ENCODE results near the gene CCDC154.
"Not testable (repeated sequence)": the region's sequence is repeated elsewhere in the genome, so short reads cannot be mapped to it uniquely, and the experiment has no call there.

CCDC154 gene

GRCh38 chr16:1439699-1440074 lies 4.7 kb downstream of the CCDC154 start:
- CTCF ChIA-PET; H3K4me3 ChIP-seq (ENCODE audit: low read depth, low read length); H3K4me1 ChIP-seq (ENCODE audit: control insufficient read depth, insufficient read depth, low read length); H3K27ac ChIP-seq (ENCODE audit: extremely low read depth, low read depth, low read length); H3K9me3 ChIP-seq (ENCODE audit: control insufficient read depth, insufficient read depth, low read depth, low read length); H3K36me3 ChIP-seq (ENCODE audit: control insufficient read depth in 2 of 2, insufficient read depth in 1 of 2, low read length in 2 of 2): not testable (repeated sequence)
- TF ChIP-seq ZNF394 (tag by site-specific recombination; IDR thresholded peaks at IDR 0.05; ENCODE audit: borderline replicate concordance) (0 out of 2 replicates have a peak, but pooled peaks have one; percentile 15), ZIC2 (tag by site-specific recombination; IDR thresholded peaks at IDR 0.05) (peak; percentile 52; the same call in 1 of the 2 replicates)
- POLR2A ChIA-PET, result interaction anchor here (1.7 kb wide), 1 partner anchor 19 kb away, joined by 5 read pairs; the partner anchor contains the start of gene UQCC4

GRCh38 chr16:1439058-1439698 lies 5.2 kb downstream of the CCDC154 start:
- no peak overlapping the region for H3K4me3 ChIP-seq (ENCODE audit: low read depth, low read length)
- H3K36me3 ChIP-seq (ENCODE audit: control insufficient read depth in 2 of 2, insufficient read depth in 1 of 2, low read length in 2 of 2), result no peaks in the 10 kb centered on the region
- no peak for TF ChIP-seq SALL2 (tag by site-specific recombination; IDR thresholded peaks at IDR 0.05; ENCODE audit: borderline replicate concordance)
- no peak for TF ChIP-seq ZXDB (tag by site-specific recombination; IDR thresholded peaks at IDR 0.05)
- TF ChIP-seq, protein P1, sequence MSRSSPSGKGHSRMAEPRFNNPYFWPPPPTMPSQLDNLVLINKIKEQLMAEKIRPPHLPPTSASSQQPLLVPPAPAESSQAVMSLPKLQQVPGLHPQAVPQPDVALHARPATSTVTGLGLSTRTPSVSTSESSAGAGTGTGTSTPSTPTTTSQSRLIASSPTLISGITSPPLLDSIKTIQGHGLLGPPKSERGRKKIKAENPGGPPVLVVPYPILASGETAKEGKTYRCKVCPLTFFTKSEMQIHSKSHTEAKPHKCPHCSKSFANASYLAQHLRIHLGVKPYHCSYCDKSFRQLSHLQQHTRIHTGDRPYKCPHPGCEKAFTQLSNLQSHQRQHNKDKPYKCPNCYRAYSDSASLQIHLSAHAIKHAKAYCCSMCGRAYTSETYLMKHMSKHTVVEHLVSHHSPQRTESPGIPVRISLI (tag by site-specific recombination; IDR thresholded peaks at IDR 0.05), result no peak
- TF ChIP-seq, protein P2, sequence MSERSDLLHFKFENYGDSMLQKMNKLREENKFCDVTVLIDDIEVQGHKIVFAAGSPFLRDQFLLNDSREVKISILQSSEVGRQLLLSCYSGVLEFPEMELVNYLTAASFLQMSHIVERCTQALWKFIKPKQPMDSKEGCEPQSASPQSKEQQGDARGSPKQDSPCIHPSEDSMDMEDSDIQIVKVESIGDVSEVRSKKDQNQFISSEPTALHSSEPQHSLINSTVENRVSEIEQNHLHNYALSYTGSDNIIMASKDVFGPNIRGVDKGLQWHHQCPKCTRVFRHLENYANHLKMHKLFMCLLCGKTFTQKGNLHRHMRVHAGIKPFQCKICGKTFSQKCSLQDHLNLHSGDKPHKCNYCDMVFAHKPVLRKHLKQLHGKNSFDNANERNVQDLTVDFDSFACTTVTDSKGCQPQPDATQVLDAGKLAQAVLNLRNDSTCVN (tag by site-specific recombination; optimal IDR thresholded peaks at IDR 0.05), result no peak
- TF ChIP-seq ZNF391 (tag by site-specific recombination; IDR thresholded peaks at IDR 0.05; ENCODE audit: borderline replicate concordance, low read depth), result no peak
- no peak for TF ChIP-seq ZNF169 (tag by site-specific recombination; IDR thresholded peaks at IDR 0.05)
- no peaks in the 10 kb centered on the region for H3K4me1 ChIP-seq (ENCODE audit: control insufficient read depth, insufficient read depth, low read length)
- CTCF ChIA-PET, result no interaction called here
- POLR2A ChIA-PET, result interaction anchor here (1.2 to 1.7 kb wide), 2 partner anchors 8 to 19 kb away, joined by 3 to 5 read pairs; partner anchors contain the start of gene UQCC4
- no peaks in the 10 kb centered on the region for H3K9me3 ChIP-seq (ENCODE audit: control insufficient read depth, insufficient read depth, low read depth, low read length)
- no peak overlapping the region for H3K27ac ChIP-seq (ENCODE audit: extremely low read depth, low read depth, low read length)

GRCh38 chr16:1438229-1439057 lies 5.9 kb downstream of the CCDC154 start:
- H3K27ac ChIP-seq (ENCODE audit: extremely low read depth, low read depth, low read length), result no peak overlapping the region
- CTCF ChIA-PET, result interaction anchor here (0.9 kb wide), 1 partner anchor 14 kb away, joined by 3 read pairs; no protein-coding TSS in a partner anchor
- TF ChIP-seq, protein P3, sequence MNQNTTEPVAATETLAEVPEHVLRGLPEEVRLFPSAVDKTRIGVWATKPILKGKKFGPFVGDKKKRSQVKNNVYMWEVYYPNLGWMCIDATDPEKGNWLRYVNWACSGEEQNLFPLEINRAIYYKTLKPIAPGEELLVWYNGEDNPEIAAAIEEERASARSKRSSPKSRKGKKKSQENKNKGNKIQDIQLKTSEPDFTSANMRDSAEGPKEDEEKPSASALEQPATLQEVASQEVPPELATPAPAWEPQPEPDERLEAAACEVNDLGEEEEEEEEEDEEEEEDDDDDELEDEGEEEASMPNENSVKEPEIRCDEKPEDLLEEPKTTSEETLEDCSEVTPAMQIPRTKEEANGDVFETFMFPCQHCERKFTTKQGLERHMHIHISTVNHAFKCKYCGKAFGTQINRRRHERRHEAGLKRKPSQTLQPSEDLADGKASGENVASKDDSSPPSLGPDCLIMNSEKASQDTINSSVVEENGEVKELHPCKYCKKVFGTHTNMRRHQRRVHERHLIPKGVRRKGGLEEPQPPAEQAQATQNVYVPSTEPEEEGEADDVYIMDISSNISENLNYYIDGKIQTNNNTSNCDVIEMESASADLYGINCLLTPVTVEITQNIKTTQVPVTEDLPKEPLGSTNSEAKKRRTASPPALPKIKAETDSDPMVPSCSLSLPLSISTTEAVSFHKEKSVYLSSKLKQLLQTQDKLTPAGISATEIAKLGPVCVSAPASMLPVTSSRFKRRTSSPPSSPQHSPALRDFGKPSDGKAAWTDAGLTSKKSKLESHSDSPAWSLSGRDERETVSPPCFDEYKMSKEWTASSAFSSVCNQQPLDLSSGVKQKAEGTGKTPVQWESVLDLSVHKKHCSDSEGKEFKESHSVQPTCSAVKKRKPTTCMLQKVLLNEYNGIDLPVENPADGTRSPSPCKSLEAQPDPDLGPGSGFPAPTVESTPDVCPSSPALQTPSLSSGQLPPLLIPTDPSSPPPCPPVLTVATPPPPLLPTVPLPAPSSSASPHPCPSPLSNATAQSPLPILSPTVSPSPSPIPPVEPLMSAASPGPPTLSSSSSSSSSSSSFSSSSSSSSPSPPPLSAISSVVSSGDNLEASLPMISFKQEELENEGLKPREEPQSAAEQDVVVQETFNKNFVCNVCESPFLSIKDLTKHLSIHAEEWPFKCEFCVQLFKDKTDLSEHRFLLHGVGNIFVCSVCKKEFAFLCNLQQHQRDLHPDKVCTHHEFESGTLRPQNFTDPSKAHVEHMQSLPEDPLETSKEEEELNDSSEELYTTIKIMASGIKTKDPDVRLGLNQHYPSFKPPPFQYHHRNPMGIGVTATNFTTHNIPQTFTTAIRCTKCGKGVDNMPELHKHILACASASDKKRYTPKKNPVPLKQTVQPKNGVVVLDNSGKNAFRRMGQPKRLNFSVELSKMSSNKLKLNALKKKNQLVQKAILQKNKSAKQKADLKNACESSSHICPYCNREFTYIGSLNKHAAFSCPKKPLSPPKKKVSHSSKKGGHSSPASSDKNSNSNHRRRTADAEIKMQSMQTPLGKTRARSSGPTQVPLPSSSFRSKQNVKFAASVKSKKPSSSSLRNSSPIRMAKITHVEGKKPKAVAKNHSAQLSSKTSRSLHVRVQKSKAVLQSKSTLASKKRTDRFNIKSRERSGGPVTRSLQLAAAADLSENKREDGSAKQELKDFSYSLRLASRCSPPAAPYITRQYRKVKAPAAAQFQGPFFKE (tag by site-specific recombination; IDR thresholded peaks at IDR 0.05; ENCODE audit: borderline replicate concordance), result no peak
- TF ChIP-seq ZSCAN30 (tag by site-specific recombination; IDR thresholded peaks at IDR 0.05), result no peak
- peak; percentile 15; the same call in 1 of the 2 replicates for TF ChIP-seq GLIS1 (tag by site-specific recombination; IDR thresholded peaks at IDR 0.05)
- no peak for TF ChIP-seq ZNF513 (tag by site-specific recombination; IDR thresholded peaks at IDR 0.05)
- TF ChIP-seq ZNF792 (tag by site-specific recombination; IDR thresholded peaks at IDR 0.05), result no peak
- TF ChIP-seq, protein P4, sequence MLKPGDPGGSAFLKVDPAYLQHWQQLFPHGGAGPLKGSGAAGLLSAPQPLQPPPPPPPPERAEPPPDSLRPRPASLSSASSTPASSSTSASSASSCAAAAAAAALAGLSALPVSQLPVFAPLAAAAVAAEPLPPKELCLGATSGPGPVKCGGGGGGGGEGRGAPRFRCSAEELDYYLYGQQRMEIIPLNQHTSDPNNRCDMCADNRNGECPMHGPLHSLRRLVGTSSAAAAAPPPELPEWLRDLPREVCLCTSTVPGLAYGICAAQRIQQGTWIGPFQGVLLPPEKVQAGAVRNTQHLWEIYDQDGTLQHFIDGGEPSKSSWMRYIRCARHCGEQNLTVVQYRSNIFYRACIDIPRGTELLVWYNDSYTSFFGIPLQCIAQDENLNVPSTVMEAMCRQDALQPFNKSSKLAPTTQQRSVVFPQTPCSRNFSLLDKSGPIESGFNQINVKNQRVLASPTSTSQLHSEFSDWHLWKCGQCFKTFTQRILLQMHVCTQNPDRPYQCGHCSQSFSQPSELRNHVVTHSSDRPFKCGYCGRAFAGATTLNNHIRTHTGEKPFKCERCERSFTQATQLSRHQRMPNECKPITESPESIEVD (tag by site-specific recombination; IDR thresholded peaks at IDR 0.05), result no peak
- TF ChIP-seq ZNF155 (tag by site-specific recombination; IDR thresholded peaks at IDR 0.05), result no peak
- no peak for TF ChIP-seq ZSCAN16 (tag by site-specific recombination; IDR thresholded peaks at IDR 0.05)

More at GRCh38 chr16:1438229-1439057, 5.9 kb downstream of the CCDC154 start:
- H3K4me3 ChIP-seq (ENCODE audit: low read depth, low read length), result no peak overlapping the region
- no peaks in the 10 kb centered on the region for H3K4me1 ChIP-seq (ENCODE audit: control insufficient read depth, insufficient read depth, low read length)
- H3K36me3 ChIP-seq (ENCODE audit: control insufficient read depth in 2 of 2, insufficient read depth in 1 of 2, low read length in 2 of 2), result no peaks in the 10 kb centered on the region
- POLR2A ChIA-PET, result interaction anchor here (1.1 to 1.7 kb wide), 3 partner anchors 9 to 718 kb away, joined by 3 to 5 read pairs (median 3); partner anchors contain the start of gene UQCC4
- no peaks in the 10 kb centered on the region for H3K9me3 ChIP-seq (ENCODE audit: control insufficient read depth, insufficient read depth, low read depth, low read length)

All from HEK293 (cell line).